GM19238 (cell line): ENCODE data around the gene RIPOR2.

ENCODE experiments used
- DNase-seq: peaks from one replicate; pipeline ENCODE4 v3.0.0; 2011; ENCODE audit warnings: low spot score; ENCODE audit not compliant: insufficient read length

RIPOR2 gene

GRCh38 chr6:24935366-24936152 lies at the start of gene RIPOR2:
Gene RIPOR2 (minus strand): TSS chr6:24935960. CDS start chr6:24935898, 62 bp downstream.
- DNase-seq = no peak

GRCh38 chr6:24985323-24985722 lies 49.6 kb upstream of the RIPOR2 start:
- no peak for DNase-seq

GRCh38 chr6:24982231-24982630 lies 46.5 kb upstream of the RIPOR2 start:
- DNase-seq = no peak

GRCh38 chr6:24981386-24981760 lies 45.6 kb upstream of the RIPOR2 start:
- no peak for DNase-seq

DNA sequence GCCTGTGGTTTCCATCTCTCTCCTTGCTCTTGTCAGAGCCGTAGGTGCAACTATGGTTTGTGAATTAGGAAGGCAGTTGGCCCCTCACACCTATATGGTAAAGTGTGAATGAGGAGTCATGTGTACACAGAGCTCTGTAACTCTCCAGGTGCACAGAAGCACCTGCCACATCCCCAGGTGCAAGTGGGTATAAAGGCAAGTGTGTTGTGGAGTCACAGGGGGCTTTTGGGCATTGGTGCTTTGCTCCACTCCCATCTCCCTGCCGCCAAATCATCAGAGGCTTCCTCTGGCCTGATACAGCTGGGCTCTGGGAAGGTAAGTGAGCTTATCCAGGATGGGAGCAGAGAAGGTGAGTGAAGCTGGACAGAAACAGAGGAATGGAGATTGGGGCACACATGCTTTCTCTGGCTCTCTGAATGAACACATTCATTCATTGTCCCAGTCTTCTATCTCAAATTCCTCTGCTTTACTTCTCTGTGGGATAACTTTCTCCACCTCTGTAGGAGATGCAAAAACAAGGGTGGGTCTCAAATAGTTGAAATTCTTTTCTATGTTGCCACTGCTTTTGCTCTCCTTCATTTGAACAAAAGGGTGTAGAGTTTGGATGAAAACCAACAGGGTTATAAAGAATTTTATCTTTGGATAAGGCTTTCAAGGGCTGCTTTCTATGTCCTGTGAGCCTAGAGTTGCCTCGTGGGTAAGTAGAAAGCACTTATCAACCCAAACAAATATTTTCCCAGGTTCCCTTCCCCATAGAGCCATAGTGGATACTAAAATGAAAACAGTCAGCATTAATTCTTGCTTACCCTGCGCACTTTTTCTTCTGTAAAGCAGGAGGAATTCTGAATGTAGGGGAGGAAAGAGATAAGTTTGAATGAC lies 45.0 kb upstream of the RIPOR2 start:
- no peak for DNase-seq

DNA sequence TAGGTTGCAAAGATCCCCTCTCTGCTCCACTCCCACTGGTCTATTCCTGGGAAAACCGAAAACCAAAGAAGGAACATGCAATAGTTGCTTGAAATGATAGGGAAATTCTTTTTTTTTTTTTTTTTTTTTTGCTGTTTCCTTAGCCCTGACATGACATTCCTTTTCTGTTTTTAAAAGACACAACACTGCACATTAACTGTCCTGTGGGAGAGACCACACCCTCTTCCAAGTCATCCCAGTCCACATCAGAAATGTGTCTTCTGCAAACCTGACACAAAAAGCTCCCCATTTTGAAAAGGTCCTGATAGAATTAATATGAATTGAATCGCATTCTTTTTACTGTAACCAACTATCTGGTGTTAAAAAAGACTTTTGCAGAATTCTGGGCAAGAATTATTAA lies 43.4 kb upstream of the RIPOR2 start:
- no peak for DNase-seq

DNA sequence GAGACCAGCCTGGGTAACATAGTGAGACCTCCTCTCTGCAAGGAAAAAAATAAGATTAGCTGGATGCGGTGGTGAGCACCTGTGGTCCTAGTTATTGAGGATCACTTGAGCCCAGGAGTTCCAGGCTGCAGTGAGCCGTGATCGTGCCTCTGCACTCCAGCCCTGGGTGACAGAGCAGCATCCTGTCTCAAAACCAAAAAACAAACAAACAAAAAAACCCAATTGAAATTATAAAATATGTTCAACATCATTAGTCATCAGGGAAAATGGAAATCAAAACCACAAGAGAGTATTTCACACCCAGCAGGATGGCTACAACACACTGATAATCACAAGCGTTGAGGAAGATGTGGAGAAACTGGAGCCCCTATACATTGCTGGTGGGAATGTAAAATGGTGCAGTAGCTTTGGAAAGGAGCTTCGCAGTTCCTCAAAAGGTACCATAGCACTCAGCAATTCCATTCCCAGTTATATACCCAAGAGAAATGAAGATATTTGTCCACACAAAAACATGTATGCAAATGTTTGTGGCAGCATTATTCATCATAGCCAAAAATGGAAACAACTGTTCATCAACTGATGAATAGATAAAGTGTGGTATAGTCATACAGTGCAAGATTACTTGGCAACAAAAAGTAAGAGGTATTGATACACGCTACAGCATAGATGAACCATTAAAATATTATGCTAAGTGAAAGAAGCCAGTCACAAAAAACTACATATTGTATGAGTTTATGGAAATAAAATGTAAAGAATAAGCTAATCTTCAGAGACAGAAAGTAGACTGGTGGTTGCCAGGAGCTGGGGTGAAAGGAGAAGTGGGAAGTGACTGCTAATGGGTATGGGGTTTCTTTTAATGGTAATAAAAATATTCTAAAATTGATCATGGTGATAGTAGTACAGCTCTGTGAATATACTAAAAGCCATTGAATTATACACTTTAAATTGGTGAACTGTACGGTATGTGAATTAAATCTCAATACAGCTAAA lies 38.7 kb upstream of the RIPOR2 start:
- DNase-seq = no peak

- no peak for DNase-seq
Measured at GRCh38 chr6:24972311-24972958, 36.7 kb upstream of the RIPOR2 start.

- DNase-seq = no peak
Measured at GRCh38 chr6:24971067-24971466, 35.3 kb upstream of the RIPOR2 start.

- no peak for DNase-seq
Measured at GRCh38 chr6:24969343-24969860, 33.6 kb upstream of the RIPOR2 start.

DNA sequence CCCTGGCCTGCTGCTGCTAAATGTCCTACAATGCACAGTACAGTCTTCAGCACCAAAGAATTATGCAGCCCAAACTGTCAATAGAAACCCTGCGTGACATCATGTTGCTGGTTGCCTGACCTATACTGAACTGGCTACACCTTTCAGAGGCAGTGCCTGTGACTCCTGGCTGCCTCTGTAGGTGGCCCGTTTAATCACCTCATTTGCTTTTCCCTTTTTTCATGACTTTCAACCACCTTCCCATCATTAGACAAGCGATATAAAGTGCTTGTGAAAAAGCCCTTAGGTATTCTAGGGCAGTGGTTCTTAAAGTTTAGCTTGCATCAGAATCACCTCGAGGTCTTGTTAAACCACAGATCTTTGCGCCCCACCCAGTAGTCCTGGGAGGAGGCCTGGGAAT lies 33.0 kb upstream of the RIPOR2 start:
- DNase-seq = no peak

DNA sequence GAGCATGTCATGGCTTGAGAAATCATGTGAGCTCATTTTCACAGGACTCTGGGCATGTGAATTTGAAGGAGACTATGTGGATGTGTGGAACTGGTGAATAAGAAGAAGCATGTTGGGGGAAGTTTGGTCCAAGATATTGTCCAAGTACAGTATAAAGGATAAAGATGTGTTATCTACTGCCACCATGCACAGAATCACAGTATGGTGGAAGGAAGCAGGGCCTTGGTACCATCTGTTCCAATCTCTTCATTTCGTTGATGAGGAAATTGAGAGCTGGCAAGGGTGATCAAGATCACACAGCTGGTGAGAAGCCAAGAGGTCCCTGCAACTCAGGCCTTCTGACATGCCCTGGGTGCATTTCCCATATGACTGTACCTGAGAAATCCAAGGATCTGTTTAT lies 31.5 kb upstream of the RIPOR2 start:
- no peak for DNase-seq

GRCh38 chr6:24966381-24966780 lies 30.6 kb upstream of the RIPOR2 start:
- no peak for DNase-seq

DNA sequence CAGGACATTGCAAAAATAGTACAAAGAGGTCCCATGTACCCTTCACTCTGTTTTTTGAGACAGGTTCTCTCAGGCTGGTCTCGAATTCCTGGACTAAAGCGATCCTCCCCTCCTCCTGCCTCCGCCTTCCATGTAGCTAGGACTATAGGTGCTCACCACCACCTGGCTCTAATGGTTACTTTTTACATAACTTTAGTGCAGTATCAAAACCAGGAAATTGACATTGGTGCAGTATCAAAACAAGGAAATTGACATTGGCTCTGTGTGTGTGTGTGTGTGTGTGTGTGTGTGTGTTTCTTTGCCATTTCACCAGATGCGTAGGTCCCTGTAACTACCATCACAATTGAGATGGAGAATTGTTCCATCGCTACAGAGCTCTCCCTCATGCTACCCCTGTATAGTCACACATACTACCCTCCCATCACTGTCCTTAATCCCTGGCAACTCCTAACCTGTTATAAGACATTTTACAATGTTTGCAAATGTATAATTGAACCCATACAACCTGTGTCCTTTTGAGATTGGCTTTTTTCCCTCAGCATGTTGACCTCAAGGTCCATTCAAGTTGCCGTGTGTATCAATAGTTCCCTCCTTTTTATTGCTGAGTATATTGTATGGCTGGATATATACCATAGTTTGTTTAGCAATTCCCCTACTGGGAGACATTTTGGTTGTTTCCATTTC lies 28.3 kb upstream of the RIPOR2 start:
- DNase-seq = no peak

DNA sequence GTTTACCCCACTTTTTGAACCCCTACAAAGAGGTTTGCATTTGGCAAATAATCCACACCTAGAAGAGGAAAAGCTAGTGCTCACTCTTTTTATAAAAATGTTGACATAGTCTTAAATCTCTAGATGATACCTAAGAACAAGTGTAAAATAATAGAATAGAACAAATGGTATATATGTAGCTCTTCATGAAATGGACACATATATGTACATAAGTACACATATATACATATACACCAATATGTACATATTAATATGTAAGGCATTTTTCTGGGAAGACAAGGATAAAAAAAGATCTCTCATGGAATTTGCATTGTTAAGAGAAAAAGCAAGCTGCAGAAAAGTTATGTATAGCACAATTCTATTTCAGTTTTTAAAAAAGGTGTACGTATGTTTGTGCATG lies 27.6 kb upstream of the RIPOR2 start:
- DNase-seq = no peak

- DNase-seq = no peak
Measured at GRCh38 chr6:24961852-24962251, 26.1 kb upstream of the RIPOR2 start.

GRCh38 chr6:24960991-24961475 lies 25.3 kb upstream of the RIPOR2 start:
- no peak for DNase-seq

DNA sequence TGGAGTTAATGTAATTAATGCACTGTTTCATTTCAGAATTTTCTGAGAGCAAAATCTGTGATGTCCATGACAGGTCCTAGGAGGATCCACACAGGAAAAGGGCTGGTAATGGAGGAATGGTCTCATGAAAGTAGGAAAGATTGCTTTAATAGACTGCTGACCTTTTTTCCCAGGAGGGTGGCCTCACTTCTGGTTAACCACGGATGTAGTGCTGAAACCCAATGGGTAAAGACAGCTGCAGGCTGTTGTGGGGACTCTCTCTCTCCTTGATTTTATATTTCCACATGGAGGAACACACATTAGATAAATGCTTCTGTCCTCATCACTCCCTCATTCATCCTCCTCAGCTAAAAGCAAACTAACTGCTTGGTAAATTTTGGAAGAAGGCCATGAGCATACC lies 23.6 kb upstream of the RIPOR2 start:
- no peak for DNase-seq

DNA sequence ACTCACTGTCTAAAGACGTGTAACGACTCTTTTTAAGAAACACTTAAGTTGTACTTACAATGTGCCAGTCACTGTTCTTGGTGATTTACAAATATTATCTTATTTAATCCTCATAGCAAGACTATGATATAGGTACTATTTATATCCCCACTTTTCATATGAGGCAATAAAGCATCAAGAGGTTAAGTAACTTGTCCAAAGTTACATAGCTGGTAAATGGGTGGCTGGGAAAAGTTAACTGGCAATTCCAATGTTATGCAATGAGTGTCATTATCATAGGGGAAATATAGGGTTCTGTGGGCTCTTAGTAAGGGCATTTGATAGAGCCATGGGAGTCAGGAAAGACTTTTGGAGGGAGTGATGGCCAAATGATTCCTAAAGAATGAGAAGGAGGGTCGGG lies 21.4 kb upstream of the RIPOR2 start:
- DNase-seq = no peak

- no peak for DNase-seq
Measured at GRCh38 chr6:24953726-24954125, 18.0 kb upstream of the RIPOR2 start.
